ENCODE data around the gene KCNN3.

DNA sequence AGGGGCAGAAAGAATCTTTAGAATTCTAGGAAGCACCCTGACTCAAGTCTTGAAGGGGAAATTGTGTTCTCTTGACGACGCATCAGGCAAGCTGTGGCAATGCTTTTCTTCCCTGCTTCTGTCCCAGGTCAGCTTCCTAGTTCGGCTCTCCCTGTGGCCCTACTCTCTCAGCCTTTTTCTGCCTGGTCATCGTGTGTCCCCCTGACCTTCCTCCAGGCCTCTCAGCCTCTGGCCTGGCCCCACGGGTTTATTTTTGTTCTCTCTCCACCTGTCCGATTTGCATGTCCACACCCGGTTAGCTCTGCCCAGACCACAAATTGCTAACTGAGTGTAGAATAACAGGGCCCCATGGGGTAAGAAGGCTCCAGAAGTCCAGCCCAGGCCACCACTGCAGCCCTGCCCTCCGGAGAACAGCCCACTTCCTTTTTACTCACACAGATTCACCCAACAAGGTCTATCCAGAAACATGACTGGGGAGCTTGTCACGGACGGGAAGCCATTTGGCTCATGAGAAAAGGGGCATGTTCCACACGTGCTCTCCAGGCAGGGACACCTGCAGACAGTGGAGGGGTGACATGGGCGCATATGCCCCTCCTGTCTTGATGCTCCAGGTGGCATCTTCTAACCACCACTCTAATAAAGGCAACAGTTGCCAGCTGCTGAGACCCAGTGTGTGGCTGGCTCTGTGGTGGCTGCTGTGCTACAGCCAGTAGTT, 9.8 kb downstream of the KCNN3 start:
- TF ChIP-seq POLR2AphosphoS5 (IDR thresholded peaks at IDR 0.05; ENCODE audit: low read depth, low read length), result no peak
- no peak for TF ChIP-seq TAF1 (IDR thresholded peaks at IDR 0.05; ENCODE audit: borderline replicate concordance, insufficient read depth, low read length)

Data from PFSK-1 (cell line).